Subcutaneous adipose tissue (tissue), 4 donors: ENCODE results near the gene DTX1. TPM values are rescaled to one million over a fixed set of nuclear protein-coding genes. Genes with fewer than 3 reads are reported as not detected.

Source experiments
- total RNA-seq, 4 donors: library from RNA; depleted of rRNA; stranded (reverse); fragments of >200 nt; gene quantifications; one replicate each; pipeline ENCODE4 v1.1.0, GENCODE V29; 2016
- TF ChIP-seq, protein P1 (sequence below): fragments of 450-650 bp; IDR thresholded peaks from one replicate; pipeline ENCODE4 v1.5.1; 2016; ENCODE audit warnings: low read depth, mild to moderate bottlenecking, control low read depth, antibody characterized with exemption, moderate library complexity

The DTX1 gene
- total RNA-seq, 4 donors from 2014 or later = 20.2 to 137 (median 46.2) TPM

DNA sequence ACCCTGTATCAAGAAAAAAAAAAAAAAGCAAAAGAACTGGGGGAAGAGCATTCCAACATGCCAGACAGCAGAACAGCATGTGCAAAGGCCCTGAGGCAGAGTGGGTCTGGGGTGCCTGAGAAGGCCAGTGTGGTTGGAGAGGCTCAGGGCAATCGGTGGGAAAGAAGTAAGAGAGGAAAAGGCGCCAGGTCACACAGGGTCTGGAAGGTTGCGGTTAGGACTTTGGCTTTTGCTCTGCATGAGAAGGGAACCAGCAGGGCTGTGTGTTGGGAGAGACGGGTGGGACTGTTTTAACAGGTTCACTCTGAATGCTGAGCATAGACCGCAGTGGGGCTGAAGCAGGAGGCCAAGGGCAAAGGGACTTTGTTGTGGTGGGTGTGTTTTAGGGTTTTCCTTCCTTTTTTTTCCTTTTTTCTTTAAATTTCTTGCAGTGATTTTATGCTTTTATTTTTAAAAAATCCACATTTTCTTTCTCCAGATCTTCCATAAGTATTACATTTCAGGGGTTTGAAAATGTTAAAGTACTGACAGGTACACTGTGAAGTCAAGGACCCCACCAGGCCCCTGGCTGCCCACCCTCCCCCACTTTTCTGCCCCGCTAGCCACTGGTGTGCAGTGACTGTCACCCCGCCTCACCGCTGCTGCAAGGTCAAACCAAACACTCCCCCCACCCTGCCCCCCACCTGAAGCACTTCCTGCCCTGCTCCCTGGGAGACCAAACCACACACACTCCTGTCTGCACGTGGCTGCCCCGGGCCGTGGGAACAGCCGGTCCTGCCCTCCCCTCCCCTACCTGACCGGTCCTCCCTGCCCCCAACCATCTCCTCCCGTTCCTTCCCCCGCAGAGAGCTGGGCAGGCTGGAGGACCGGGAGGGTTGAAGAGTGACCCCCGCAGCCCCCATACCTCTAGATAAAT, 30.0 kb downstream of the DTX1 start:
- TF ChIP-seq, protein P1, sequence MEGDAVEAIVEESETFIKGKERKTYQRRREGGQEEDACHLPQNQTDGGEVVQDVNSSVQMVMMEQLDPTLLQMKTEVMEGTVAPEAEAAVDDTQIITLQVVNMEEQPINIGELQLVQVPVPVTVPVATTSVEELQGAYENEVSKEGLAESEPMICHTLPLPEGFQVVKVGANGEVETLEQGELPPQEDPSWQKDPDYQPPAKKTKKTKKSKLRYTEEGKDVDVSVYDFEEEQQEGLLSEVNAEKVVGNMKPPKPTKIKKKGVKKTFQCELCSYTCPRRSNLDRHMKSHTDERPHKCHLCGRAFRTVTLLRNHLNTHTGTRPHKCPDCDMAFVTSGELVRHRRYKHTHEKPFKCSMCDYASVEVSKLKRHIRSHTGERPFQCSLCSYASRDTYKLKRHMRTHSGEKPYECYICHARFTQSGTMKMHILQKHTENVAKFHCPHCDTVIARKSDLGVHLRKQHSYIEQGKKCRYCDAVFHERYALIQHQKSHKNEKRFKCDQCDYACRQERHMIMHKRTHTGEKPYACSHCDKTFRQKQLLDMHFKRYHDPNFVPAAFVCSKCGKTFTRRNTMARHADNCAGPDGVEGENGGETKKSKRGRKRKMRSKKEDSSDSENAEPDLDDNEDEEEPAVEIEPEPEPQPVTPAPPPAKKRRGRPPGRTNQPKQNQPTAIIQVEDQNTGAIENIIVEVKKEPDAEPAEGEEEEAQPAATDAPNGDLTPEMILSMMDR = no peak

DNA sequence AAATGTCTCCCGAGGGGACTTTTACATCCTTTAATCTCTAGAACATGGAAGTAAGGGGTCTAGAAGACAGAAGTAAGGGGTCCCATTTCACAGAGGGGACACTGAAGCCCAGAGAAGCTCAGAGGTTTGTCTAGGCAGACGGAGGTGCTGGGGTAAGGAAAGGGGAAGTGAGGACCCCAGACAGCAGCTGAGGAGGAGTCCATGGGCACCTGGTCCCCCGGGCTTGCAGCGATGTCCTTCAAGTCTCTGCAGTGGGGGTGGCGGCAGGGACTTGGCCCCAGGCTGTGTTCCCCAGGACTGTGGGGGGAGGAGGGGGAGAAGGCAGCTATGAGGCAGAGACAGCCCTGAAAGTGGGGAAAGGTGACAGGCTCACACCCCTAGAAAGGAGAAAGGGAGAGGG, 30.7 kb downstream of the DTX1 start:
- TF ChIP-seq, protein P1 = no peak

DNA sequence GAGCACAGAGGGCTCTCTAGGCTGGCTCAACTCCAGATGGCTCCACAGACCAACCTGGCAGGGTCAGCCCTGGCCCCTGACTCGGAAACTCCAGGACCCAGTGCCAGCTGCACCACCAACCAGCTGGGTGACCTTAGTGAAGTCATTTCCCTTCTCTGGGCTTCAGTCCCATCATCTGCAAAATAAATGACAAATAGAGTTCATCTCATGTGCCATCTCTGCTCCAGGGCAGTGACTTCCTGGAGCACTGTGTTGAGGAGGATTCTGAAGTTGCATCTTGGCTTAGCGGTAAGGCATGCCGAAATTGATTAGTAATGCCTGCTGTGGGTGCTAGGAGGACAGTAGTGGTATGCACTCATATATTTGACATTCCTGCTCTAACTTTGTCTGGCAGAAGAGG, 31.5 kb downstream of the DTX1 start:
- TF ChIP-seq, protein P1 = no peak

DNA sequence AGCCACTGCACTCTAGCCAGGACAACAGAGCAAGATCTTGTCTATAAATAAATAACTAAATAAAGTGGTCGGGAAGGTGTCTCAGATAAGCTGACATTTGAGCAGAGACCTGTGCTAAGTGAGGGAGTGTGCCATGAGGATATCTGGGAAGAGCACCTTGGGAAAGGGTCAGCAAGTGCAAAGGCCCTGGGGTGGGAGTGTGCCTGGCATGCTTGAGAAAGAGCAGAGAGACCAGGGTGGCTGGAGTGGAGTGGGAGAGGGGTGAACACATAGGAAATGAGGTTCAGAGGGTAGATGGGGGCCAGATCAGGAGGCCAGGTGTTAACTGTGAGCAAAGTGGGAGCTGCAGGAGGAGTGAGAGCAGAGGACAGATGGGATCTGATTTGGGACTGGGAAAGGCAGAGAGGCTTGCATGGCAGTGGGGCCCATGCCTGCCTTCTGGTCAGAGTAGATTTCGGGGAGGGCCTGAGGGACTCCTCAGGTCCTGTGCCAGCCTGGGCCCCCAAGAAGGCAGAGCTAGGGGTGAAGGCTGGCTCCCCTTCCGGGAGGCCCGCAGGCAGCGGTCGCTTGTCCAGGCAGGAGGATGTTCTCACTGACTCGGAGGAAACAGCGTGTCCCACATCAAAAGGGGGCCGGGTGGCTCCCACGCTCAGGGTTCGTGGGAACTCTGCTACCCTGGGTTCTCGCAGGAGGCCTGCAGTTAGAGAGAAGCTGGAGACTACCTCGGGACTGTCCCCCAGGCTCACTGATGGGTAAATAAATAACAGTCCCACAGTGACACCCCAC, 32.6 kb downstream of the DTX1 start:
- TF ChIP-seq, protein P1 = no peak

DNA sequence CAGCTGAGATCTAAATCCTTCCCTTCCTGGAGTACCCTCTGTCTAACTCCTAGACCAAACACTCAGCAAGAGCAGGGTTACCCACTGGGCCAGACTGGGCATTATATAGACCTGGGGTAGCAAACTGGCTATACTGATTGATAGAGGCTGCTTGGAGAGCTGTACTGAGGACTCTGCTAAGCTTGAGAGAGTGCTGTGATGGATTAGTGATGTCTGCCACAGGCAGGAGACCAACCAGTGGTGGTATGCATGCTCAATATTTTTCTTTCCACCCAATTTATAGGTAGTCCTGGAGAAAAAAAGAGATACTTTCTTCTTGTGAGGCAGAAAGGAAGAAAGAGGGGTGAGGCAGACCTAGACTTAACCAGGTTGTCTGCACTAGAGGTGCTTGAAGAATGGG, 33.3 kb downstream of the DTX1 start:
- TF ChIP-seq, protein P1 = no peak

DNA sequence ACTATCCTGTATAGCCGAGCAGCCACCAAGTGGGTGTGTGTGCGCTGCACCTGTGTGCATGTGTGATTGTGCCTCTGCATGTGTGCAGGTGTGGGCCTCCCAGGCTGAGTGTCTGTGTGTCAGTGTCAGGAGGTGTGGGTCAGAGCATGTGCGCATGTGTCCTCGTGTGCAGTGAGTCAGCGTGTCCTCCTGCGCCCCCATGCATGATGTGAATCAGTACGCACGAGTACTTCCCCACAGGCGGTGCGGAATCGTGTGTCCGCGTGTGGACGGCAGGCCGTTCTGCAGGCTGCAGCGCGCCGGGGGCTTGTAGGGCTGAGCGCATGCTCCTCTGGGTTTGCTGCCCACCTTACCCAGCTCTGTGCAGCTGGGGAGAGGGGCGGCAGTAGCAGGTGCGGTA, 34.2 kb downstream of the DTX1 start:
- TF ChIP-seq, protein P1 = no peak

DNA sequence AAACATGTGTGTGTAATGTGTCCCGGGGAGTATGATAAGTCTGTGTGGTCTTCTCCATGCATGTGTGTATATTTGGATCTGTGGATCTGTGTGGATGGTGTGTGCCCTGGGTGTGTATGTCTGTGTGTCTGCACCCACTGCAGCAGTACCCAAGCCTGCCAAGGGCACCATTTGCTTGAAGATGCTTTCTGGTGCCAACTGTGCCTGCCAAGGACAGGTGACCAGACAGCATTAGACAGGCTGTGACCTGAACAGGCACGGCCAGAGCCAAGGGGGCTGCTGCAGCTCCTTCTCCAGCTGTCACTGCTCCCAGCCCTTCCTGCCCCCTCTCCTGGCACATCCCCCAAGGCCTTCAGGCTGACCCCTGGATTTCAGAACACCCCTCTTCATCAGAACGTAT, 35.0 kb downstream of the DTX1 start:
- TF ChIP-seq, protein P1 = no peak
